ENCODE results near the gene SLC35A3.

The SLC35A3 gene

DNA sequence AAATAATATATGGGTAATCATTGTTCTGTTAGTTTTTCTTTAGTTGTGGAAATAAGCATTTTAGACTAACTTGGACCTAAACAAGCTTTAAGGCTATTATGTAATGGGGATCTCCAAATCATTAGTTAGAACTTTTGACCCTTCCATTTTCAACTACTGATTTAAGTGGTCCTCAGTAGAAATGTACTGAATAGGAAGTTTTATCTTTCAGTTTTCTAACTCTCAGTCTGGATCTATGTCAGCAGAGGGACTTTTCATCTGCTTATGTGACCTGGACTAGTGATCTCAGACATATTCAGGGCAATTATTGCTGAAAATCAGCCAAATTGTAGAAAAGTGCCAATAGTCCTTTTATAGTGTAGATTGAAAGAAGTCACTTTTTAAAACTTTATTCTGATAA lies 106.9 kb downstream of the SLC35A3 start:
- no peak overlapping the region for H3K27ac Mint-ChIP-seq
- no peaks in the 10 kb centered on the region for H3K27me3 Mint-ChIP-seq (ENCODE audit: low read depth)
- no peaks in the 10 kb centered on the region for H3K4me1 Mint-ChIP-seq
- no peak overlapping the region for H3K4me3 Mint-ChIP-seq
- no peaks in the 10 kb centered on the region for H3K9me3 Mint-ChIP-seq
- peaks cover 56% of the 10 kb centered on the region for H3K36me3 Mint-ChIP-seq (ENCODE audit: low read depth)
- TF ChIP-seq, protein P1, sequence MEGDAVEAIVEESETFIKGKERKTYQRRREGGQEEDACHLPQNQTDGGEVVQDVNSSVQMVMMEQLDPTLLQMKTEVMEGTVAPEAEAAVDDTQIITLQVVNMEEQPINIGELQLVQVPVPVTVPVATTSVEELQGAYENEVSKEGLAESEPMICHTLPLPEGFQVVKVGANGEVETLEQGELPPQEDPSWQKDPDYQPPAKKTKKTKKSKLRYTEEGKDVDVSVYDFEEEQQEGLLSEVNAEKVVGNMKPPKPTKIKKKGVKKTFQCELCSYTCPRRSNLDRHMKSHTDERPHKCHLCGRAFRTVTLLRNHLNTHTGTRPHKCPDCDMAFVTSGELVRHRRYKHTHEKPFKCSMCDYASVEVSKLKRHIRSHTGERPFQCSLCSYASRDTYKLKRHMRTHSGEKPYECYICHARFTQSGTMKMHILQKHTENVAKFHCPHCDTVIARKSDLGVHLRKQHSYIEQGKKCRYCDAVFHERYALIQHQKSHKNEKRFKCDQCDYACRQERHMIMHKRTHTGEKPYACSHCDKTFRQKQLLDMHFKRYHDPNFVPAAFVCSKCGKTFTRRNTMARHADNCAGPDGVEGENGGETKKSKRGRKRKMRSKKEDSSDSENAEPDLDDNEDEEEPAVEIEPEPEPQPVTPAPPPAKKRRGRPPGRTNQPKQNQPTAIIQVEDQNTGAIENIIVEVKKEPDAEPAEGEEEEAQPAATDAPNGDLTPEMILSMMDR (IDR thresholded peaks at IDR 0.05; ENCODE audit: unreplicated experiment in 3 of 3), result no peak

DNA sequence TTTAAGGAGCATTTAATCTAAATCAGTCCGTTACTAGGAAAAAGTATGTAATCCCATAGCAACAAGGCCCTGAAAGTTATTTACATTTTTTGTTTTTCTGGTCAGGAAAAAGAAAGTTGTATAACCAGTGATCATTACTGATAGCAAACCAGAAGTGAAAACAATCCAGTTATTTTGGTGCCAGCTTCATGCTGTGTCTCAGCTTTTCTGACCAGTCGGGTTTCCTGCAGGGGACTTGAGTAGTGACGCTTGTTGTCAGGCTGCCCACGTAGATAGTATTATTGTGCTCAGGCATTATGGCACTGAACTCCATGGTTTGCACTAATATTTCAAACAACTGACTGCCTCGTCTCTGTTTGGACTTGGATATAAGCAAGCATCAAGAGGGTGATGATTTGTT lies 107.7 kb downstream of the SLC35A3 start:
- no peaks in the 10 kb centered on the region for H3K4me1 Mint-ChIP-seq
- H3K4me3 Mint-ChIP-seq, result no peak overlapping the region
- H3K36me3 Mint-ChIP-seq (ENCODE audit: low read depth), result peaks cover 54% of the 10 kb centered on the region
- H3K27me3 Mint-ChIP-seq (ENCODE audit: low read depth), result no peaks in the 10 kb centered on the region
- TF ChIP-seq, protein P1 (IDR thresholded peaks at IDR 0.05; ENCODE audit: unreplicated experiment in 3 of 3), result no peak
- H3K9me3 Mint-ChIP-seq, result no peaks in the 10 kb centered on the region
- no peak overlapping the region for H3K27ac Mint-ChIP-seq

DNA sequence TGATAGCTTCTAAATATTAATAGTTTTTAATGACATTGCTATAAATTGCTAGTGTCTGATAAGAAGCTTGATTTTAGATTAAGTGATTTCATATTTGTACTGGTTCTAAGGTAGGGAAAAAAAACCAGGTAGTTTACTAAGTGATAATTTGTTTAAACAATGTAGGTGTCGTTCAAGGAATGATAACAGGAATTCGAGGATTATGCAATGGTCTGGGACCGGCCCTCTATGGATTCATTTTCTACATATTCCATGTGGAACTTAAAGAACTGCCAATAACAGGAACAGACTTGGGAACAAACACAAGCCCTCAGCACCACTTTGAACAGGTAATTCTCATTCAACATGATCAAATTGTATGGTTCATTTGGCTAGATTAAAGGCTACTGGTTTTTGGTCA lies 110.5 kb downstream of the SLC35A3 start:
- Mint-ChIP-seq H3K27ac (no peak overlapping the region), H3K9me3 (no peaks in the 10 kb centered on the region), H3K27me3 (ENCODE audit: low read depth) (no peaks in the 10 kb centered on the region), H3K4me3 (no peak overlapping the region), H3K36me3 (ENCODE audit: low read depth) (peaks cover 42% of the 10 kb centered on the region), H3K4me1 (no peaks in the 10 kb centered on the region)
- TF ChIP-seq, protein P1 (IDR thresholded peaks at IDR 0.05; ENCODE audit: unreplicated experiment in 3 of 3), result no peak
